Activated T-cell treated with anti-CD3 and anti-CD28 coated beads, Interleukin-2, amount 50 U/mL, for 48 hours (primary cell): ENCODE results near the gene NAPA.

Experiments used
- DNase-seq, 2 experiments: peaks; one replicate each; pipeline ENCODE4 v3.0.0-alpha.2; 2020

NAPA gene

DNA sequence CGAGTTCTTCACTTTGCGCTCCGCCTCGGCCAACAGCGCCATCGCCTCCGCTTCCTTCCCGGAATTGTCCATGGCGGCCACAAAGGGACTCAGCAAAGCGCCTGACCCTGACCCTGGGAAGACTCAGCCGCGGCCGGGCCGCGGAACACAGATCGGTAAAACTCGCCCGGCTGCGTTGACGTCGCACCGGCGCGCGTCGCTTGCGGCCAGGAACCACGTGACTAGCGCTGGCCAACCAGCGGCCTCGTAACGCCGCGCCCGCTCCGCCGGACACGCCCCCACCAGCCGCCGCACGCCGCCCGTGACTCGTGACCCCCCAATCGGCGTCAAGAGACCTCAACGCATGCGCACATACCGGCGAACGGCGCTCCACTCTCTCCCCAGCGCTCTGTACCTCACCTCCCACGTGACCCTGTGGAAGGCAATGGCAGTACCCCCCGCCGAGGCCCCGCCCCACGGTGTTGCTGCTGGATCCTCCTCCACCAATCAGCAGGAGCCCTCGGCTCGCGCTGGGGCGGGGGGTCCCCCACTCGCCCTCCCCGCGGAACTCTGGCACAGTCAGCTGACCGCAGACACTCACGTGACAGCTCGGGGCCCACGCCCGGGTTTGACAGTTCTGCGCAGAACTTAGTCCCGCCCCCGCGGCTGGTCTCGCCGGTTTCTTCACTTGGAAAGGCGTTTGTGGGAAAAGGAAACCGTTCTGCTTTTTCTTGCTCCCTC, at the start of gene NAPA:
NAPA (minus strand) TSS at position 195 of the 720 bp plus-strand sequence; CDS start at position 72, 123 bp downstream.
- peak; percentile 100 for DNase-seq

DNA sequence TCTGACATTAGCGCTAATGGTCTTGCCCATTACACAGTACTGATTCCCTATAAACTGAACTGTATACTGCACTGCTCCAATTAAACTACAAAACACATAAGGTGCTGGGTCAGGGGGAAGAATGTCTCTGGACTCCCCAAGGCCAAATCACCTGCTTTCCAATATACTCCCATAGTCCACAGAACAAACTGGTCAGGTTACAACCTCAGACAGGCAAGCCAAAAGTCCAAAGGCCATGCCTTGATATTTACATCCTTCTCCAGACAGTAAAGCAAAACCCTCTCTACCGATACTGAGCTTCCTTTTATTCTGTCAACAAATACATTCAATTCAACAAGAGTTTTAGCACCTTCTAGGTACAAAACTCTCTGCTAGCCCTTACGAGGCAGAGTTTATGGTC, 49.2 kb upstream of the NAPA start:
- DNase-seq = no peak

DNA sequence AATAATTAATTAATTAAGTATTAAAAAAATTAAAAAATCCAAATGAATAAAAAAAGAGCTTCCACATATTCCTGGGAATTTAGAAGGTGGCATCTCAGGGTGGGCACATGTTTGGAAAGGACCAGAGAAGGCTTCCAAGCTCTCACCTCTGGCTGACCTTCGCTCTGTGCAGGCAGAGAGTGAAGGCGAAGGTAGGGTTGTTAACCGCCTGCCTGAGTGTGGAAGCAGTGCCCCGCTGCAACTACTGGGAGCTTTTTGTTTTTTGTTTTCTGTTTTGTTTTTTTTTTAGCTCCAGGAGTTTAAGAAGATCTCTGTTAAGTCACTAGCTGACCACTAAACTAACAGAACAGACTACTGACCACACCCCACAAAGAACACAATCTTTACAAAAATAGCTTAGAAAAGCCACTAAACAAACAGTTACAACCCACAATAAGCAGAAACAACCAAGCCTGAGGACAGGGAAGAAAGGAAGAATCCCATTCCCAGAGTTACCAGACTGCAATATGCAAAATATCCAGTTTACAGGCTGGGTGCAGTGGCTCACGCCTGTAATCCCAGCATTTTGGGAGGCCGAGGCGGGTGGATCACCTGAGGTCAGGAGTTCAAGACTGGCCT, 46.7 kb upstream of the NAPA start:
- DNase-seq = no peak

- no peak for DNase-seq
These were observed 46.1 kb upstream of the NAPA start for GRCh38 chr19:47560999-47561398.

- no peak for DNase-seq
These were observed 35.3 kb upstream of the NAPA start for GRCh38 chr19:47550129-47550528.

GRCh38 chr19:47549261-47549862, 34.5 kb upstream of the NAPA start:
- DNase-seq = no peak

DNA sequence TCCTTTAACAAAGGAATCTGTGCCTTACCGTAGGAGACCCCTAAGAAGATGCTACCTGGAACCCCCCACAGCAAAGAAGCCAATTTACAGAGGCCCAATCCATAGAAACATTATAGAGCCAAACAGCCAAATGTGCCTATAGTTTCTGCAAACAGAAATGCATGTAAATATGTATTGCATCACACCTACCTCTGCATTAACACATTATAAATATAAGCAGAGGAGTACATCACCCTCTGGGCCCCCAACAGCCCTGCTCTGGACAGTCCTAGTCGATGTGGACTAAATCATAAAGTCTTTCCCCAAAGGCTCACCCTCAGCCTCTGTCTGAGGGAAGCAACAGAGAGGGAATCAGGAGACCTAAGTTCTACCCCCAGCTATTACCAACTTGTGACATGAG, 32.3 kb upstream of the NAPA start:
- DNase-seq = no peak

DNA sequence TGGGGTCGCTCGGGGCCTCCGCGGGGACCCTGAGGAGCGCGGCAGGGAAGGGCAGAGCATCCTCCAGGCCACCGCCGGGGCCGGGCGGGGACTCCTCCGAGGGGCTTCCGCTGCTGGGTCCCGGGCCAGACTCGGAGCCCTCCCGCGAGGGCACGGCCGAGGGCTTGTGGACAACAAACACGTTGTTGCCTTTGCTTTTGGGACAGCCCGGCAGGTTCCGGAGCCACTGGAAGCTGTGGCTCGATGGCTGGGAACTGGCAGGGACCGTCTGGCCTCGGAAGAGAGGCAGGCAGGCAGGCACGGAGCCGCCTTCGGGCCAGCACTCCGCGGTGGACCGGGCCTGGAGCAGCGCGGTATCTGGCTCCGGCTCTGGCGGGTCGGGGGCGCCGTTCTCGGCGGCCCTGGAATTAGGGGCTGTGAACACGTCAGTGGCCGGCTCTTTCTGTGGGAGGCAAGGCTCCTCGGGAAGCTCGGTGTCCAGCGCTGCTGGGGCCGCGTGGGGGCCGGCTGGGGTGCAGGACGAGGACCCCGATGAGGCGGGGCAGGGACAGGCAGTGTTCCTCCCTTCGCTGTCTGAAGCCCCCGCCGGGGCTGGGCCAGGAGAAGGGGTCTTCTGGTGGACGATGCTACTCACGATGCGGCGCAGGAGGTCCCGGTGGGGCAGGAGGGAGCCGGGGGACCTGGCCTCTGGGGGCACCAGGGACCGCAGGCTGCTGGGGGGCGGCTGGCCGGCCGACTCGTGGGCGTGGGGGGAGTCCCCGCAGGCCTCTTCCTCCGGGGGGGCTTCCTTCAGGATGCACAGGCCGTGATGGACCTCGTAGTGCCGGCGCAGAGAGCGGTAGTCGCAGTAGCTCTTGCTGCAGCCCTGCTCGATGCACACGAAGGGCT, 30.4 kb upstream of the NAPA start:
- DNase-seq = peak in 1 of 2 experiments; percentile 28

DNA sequence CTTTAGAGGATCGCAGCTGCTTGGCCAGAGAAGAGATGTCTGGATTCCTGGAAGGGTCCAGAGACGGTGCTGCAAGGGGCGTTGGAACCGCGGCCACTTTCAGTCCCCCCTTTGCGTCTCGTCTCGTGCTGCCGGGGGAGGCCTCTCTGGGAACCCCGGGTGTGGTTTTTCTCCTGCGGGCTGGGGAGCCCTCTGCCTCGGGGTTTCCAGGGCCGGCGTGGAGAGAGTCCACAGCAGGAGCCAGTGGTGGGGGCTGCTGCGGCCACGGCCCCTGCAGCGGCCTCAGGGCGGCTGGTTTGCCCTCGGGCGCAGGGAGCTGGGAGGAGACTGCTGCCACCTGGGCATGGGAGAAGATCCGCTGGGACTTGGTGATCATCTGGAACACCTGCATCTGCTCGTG, 29.6 kb upstream of the NAPA start:
- DNase-seq = no peak

DNA sequence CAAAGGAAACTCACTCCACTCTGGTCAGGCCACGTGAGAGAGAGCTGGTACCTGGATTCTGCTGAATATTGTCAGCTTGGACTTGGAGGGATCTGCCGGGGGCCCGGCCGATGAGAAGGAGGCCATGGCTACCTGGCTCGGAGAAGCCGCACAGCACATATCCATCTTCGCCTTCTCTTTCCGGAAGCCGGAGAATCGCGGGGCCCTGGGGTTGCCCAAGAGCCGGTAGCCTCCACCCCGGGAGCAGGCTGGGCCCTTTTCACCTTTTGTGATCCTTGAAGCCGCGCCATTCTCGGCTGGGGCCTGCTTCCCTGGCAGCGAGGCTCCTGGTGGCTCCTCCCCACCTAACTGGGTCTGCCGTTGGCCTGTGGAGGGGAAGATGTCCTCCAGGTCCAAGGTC, 29.2 kb upstream of the NAPA start:
- DNase-seq = no peak

DNA sequence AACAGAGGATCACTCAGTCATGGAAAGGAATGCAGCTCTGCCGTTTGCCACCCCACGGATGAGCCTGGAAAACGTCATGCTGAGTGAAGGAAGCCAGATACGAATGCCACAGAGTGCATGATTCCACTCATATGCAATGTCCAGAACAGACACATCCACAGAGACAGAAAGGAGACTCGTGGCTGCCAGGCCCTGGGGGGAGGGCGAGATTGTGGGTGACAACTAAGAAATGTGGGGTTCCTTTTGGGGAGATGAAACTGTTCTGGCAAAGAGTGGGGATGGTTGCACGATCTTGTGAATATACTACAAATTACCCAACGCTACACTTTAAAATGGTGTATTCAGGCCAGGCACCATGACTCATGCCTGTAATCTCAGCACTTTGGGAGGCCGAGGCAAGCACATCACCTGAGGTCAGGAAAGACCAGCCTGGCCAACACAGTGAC, 27.2 kb upstream of the NAPA start:
- no peak for DNase-seq

DNA sequence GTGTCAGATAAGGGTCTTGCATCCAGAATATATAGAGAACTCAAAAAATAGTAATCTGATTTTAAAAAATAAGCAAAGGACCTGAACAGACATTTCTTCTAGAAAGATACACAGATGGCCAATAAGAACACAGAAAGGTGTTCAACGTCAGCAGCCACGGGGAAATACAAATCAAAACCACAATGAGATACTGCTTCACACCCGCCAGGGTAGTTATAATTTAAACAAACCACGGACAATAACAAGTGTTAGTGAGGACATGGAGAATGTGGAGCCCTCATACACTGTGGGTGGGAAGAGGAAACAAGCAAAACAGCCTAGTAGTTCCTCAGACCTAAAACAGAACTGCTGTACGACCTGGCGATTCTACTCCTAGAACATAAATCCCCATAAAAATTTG, 26.7 kb upstream of the NAPA start:
- DNase-seq = no peak

DNA sequence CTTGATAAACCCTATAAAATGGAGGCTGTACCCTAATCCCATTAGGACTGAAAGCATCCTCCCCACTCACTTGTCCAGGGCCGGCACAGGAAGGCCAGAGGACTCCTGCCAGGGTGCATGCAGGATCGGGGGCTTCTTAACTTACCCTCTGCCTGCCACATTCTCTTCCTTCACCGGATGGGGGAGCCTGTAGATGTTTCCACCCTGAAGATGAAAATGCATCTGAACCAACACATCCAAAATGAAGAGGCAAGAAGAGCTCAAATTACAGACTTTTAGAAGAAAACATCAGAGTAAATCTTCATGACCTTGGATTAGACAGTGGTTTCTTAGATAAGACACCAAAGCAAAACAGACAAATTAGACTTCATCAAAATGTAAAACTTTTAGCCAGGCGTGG, 25.9 kb upstream of the NAPA start:
- DNase-seq = no peak

DNA sequence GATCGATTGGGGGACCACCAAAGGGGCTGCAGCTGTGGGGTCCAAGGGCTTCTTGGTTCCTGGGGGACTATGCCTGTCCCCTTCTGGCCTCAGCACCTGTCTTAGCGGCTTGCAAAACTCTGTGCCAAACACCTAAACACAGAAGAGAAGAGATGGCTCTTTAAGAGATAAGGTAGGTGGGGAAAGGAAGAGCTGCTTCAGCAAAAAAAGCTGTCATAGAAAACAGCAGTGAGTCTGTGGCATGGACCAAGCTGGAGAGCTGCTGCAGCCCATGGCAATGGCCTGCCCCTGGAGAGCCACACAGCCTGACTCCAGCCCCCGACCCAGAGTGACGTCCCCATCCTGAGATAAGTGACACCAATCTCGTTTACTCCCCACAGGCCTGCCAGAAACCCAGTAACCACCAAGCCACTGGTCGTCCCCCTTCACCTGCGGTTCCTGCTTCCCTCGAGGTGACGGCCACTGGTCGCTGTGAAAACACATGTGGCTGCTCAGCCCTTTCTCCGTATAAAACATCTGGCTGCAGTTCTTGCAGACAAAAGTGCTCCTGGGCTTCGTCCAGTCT, 25.0 kb upstream of the NAPA start:
- DNase-seq = no peak

- DNase-seq = no peak
These were observed 23.9 kb upstream of the NAPA start for GRCh38 chr19:47538812-47539211.

DNA sequence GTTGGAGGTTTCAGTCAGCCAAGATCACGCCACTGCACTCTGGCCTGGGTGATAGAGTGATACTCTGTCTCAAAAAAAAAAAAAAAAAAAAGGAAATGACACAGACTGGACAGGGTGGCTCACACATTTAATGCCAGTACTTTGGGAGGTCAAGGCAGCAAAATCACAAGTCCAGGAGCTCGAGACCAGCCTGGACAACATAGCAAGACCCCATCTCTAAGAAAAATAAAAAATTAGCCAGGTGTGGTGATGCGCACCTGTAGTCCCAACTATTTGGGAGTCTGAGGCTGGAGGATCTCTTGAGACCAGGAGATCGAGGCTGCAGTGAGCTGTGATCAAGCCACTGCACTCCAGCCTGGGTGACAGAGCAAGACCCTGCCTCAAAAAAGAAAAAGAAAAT, 22.6 kb upstream of the NAPA start:
- no peak for DNase-seq

- DNase-seq = no peak
These were observed 19.8 kb upstream of the NAPA start for GRCh38 chr19:47534628-47535027.

DNA sequence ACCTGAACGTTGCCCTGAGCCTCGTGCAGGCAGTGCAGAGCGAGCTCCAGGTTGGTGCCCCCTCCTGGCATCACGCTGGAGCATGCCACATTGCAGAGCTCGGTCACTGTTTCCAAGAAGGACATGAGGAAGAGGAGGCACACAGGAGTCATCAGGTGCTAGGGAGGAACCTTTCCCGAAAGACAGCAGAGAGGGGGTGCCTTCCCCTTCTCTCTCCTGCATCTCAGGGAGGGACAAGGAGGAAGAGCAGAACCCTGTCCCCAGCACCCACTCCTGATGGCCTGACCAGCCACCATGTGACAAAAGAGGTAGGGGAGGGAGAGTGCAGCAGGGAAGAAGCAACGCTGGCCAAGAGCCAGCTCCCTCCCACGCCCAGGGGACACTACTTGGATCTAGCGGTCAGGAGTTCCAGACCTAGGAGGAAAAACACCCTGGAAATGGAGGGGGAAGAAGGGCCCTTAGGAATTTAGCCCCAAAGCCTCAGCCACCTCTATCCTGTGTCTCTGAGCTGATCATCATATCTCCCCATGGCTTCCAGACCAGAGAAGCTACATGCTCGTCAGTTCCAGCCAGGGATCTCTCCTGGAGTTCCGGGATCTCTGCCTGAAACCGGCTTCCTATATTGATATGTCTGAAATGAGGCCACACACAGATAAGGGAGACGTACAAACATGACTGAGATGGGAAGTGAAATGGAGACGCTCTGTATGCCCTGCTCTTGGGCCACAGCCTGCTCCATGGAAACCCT, 17.0 kb upstream of the NAPA start:
- DNase-seq = no peak

GRCh38 chr19:47529018-47529742, 14.3 kb upstream of the NAPA start:
- DNase-seq = no peak

DNA sequence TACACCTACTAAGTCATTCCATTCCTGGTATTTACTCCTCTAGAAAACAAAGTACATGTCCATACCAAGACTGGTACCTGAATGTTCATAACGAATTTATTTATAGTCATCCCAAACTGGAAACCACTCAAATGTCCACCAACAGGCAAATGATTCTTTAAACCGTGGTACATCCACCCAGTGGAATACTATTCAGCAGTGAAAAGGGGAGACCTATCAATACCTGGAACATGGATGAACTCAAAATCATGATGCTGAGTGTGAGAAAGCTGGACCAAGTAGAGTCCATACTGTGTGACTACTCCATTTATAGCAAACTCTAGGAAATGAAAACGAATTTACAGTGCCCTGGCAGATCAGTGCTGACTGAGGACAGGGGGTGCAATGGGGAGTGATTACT, 11.9 kb upstream of the NAPA start:
- DNase-seq = no peak

GRCh38 chr19:47523473-47523872, 8.6 kb upstream of the NAPA start:
- no peak for DNase-seq
